ENCODE measurements around the gene TRIM40.

TRIM40 gene

DNA sequence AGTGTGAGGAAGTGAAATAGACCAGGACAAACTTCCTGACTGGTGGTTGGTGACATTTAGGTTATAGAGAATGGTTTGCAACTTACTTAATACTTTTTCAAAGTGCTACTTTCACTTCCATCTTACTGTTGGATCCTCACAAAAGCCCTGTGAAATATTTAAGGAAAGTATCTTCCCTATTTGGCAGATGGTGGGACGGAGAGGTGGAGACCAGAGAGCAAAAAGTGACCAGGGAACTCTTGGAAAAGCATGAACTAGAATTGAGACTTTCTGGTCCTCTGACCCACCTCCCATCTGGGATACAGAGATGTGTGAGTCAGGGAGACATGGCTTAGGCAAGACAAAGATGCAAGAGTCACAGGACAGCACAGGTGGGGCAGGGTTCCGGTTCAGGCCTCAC is 22.1 kb downstream of the TRIM40 start:
- H3K36me3 Mint-ChIP-seq (ENCODE audit: low read depth), result no peaks in the 10 kb centered on the region
- H3K9me3 Mint-ChIP-seq, result no peaks in the 10 kb centered on the region
- peaks cover 16% of the 10 kb centered on the region for H3K4me1 Mint-ChIP-seq
- peaks cover 21% of the 10 kb centered on the region for H3K27me3 Mint-ChIP-seq (ENCODE audit: low read depth)
- H3K27ac Mint-ChIP-seq, result no peak overlapping the region
- H3K4me3 Mint-ChIP-seq, result no peak overlapping the region
- TF ChIP-seq, protein P1, sequence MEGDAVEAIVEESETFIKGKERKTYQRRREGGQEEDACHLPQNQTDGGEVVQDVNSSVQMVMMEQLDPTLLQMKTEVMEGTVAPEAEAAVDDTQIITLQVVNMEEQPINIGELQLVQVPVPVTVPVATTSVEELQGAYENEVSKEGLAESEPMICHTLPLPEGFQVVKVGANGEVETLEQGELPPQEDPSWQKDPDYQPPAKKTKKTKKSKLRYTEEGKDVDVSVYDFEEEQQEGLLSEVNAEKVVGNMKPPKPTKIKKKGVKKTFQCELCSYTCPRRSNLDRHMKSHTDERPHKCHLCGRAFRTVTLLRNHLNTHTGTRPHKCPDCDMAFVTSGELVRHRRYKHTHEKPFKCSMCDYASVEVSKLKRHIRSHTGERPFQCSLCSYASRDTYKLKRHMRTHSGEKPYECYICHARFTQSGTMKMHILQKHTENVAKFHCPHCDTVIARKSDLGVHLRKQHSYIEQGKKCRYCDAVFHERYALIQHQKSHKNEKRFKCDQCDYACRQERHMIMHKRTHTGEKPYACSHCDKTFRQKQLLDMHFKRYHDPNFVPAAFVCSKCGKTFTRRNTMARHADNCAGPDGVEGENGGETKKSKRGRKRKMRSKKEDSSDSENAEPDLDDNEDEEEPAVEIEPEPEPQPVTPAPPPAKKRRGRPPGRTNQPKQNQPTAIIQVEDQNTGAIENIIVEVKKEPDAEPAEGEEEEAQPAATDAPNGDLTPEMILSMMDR (IDR thresholded peaks at IDR 0.05; ENCODE audit: unreplicated experiment in 3 of 3), result no peak

DNA sequence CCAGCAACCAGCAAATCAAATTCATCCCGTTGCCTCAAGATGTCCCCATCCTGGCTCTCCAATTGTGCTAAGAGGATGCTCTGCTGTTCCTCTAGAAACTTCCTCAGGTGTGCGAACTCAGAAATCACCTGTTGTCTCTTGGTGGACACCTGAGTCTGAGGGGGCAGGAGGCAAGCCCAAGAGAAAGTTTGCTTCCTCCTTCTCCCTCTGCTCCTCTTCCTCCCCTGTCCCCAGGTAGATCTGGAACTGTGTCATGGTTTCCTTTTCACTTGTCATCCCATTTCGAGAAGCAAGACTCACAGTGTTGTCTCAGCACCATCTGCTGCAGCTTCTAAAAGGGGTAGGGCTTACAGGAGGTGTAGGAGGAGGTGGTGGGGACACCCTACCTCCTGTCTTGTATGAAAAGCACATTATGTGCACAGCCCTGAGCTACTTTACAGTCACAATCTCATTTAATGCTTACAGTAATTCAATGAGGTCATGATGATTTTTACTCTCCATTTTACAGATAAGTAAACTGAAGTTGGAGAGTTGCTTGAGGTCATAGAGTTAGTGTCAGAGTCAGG is 22.6 kb downstream of the TRIM40 start:
- TF ChIP-seq, protein P1 (IDR thresholded peaks at IDR 0.05; ENCODE audit: unreplicated experiment in 3 of 3), result no peak
- Mint-ChIP-seq H3K9me3 (no peaks in the 10 kb centered on the region), H3K27ac (no peak overlapping the region), H3K4me1 (peaks cover 16% of the 10 kb centered on the region), H3K27me3 (ENCODE audit: low read depth) (peaks cover 17% of the 10 kb centered on the region), H3K36me3 (ENCODE audit: low read depth) (no peaks in the 10 kb centered on the region), H3K4me3 (no peak overlapping the region)

DNA sequence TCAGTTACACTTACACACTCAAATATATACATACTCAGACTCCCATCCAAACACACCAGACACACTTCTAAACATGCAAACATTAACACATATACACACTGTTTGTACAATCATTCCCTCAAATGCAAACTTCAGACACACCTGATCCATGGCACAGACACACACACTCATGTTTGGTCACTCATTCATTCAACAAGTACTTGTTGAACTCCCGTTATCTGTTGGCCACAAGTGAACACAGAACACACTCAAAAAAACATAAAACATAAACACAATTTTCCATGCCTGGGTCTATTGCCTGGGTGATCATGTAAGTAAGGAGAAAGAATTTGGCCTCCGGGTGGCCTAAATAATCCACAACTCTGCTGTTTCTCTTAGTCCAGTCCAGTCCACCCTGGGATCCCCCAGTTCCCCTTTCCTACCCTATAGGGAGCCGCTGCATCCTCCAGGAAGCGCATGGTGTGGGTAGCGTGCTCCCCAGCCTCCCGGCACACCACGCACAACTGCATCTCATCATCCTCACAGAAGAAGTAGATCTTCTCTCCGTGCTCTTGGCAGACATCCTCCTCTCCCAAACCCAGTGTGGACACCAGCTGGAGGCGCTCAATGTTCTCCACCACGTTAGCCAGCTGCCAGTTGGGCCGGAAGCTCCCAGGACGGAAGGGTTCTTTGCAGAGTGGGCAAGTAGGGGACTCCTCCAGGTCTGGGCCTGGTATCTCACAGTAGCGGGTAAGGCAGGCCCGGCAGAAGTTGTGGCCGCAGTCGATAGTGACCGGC is 24.3 kb downstream of the TRIM40 start:
- no peaks in the 10 kb centered on the region for H3K36me3 Mint-ChIP-seq (ENCODE audit: low read depth)
- TF ChIP-seq, protein P1 (IDR thresholded peaks at IDR 0.05; ENCODE audit: unreplicated experiment in 3 of 3), result no peak
- peaks cover 24% of the 10 kb centered on the region for H3K27me3 Mint-ChIP-seq (ENCODE audit: low read depth)
- no peak overlapping the region for H3K27ac Mint-ChIP-seq
- H3K4me1 Mint-ChIP-seq, result peaks cover 9% of the 10 kb centered on the region
- no peak overlapping the region for H3K4me3 Mint-ChIP-seq
- no peaks in the 10 kb centered on the region for H3K9me3 Mint-ChIP-seq

DNA sequence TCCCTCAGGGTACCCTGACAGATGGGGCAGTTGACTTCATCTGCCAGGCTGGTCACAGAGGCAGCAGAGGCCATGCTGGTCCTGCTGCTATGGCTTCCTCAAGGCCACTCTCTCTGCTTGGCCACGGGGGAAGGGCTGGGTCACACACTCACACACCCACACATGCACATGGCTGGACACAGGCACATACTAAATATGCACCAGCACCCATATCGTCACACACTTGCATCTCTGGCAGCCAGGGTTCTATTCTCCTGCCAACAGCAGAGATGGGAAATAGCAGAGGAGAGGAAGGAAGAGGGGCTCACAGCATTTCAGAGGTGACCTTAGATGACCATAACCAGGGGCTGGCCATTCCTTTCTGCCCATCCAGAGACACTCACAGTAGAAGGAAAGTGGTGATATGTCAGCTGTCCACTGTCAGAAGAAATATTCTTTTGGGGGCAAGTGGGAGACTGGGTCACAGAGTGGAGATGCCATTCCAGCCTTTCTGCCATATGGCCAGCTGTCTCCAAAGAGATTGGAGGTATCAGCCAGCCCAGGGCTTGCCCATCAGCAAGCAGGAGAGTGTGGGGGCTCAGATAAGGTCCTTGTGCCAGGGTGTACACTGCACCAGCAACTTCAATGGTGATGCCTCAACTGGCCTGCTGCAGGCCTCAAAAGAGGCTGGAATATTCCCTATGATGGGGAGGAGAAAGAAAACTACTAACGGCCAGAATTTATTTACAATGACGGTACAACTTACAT is 25.0 kb downstream of the TRIM40 start, which contains the start of gene TRIM10:
Gene TRIM10 (minus strand): TSS at position 427 of the 747 bp plus-strand sequence. CDS start 353 bp downstream, at position 74.
- H3K4me1 Mint-ChIP-seq, result peaks cover 5% of the 10 kb centered on the region
- H3K9me3 Mint-ChIP-seq, result no peaks in the 10 kb centered on the region
- H3K27ac Mint-ChIP-seq, result no peak within 1 kb of the TSS
- H3K27me3 Mint-ChIP-seq (ENCODE audit: low read depth), result peaks cover 31% of the 10 kb centered on the region
- H3K36me3 Mint-ChIP-seq (ENCODE audit: low read depth), result no peaks in the 10 kb centered on the region
- TF ChIP-seq, protein P1 (IDR thresholded peaks at IDR 0.05; ENCODE audit: unreplicated experiment in 3 of 3), result no peak
- H3K4me3 Mint-ChIP-seq, result no peak within 1 kb of the TSS

DNA sequence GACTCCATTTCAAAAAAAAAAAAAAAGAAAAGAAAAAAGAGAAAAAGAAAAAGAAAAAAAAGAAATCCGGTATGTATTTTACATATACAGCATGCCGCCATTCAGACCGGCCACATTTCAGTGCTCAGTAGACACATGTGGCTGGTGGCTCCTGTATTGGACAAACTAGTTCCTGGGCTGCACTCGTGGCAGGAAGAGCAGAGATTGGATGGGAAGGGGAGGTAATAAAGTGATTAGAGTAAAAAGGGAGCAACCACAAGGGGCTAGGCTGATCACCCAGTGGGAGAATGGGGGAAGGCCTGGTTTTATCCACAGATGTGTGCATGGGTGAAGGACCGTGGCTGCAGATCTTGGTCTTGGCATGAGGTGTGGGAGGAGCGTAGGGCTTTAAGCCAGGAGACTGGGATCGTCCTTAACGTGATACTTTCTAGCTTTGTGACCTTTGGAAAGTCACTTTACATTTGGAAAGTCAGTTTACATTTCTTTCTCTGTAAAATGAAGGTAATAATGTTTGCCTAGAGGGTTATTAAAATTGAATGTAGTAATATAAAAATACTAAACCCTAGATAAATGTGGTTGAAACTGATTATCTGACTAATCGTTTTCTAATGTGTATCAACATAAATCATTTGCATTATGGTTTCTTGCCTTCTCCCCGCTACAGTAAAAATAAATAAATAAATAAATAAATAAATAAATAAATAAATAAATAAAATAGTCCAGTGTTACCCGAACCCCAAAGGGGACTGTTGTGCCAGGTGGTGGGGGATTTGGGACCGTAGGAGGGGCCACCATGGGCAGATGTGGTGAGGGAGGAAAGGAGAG is 26.5 kb downstream of the TRIM40 start:
- no peaks in the 10 kb centered on the region for H3K36me3 Mint-ChIP-seq (ENCODE audit: low read depth)
- H3K4me3 Mint-ChIP-seq, result no peak overlapping the region
- no peaks in the 10 kb centered on the region for H3K4me1 Mint-ChIP-seq
- no peaks in the 10 kb centered on the region for H3K9me3 Mint-ChIP-seq
- no peak overlapping the region for H3K27ac Mint-ChIP-seq
- TF ChIP-seq, protein P1 (IDR thresholded peaks at IDR 0.05; ENCODE audit: unreplicated experiment in 3 of 3), result no peak
- H3K27me3 Mint-ChIP-seq (ENCODE audit: low read depth), result peaks cover 39% of the 10 kb centered on the region

All from nephron (organoid).